CD4-positive, alpha-beta T cell treated with Interleukin-10 for 1 hour (primary cell): ENCODE results near the gene GAREM1.

Experiments
- DNase-seq: peaks from one replicate; pipeline ENCODE4 v3.0.0-alpha.2; 2020

GAREM1 gene

DNA sequence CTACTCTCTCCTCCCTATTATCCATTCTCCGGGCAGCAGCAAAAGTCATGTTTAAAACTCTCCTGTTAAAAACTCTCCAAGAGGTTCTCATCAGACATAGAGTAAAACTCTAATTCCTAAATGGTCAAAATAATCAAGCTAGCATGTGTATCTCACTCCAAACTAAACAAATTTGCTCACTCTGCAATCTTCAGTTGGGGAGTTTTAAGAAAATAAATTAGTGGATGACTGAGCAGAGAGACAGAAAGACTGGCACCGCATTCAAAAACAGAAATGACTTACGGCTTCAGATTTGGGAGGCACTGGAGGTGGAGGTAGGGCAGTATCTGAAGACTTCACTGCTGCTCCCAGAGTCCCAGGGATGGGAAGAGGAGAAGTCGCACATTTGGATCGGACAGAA lies 183.9 kb downstream of the GAREM1 start:
- no peak for DNase-seq

DNA sequence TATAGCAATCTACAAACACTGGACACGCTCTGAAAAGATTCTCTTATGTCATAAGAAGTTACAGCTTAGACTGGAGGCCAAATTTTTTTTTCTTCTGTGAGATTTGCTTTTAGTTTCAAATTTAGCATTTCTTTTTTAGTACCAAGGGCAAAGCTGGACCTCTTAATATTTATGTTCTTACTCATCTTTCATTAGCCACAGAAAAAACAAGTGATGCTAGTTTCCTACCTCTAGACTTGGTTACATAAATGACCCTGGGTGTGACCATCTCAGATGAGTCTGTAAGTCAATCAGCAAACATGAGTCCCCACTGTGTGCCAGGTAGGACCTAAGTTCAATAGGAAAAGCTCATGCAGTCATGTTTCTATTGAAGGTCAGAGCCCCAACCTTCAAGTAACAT lies 186.4 kb downstream of the GAREM1 start:
- DNase-seq: no peak

DNA sequence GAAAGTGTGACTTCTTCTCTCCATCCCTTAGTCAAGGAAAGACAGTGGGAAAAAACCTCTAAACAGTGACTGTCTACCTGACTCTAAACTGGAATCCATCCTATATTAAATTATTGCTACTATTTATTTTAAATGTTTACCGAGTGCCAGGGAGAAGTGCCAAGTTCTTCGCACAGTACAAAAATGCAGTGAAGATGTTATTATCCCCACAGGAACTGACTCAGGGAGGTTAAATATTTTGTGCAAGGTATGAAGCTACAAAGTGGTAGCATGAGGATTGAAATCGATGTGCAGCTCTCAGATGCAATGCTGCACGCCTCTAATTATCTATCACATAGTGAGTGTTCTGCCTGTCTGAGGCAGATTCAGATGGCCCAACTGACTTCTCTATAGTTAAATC lies 189.8 kb downstream of the GAREM1 start:
- no peak for DNase-seq

- DNase-seq: no peak
Measured at GRCh38 chr18:32280188-32280783, 190.4 kb downstream of the GAREM1 start.

- no peak for DNase-seq
Measured at GRCh38 chr18:32278177-32278799, 192.4 kb downstream of the GAREM1 start.

- DNase-seq: no peak
Measured at GRCh38 chr18:32277549-32277948, 193.1 kb downstream of the GAREM1 start.

DNA sequence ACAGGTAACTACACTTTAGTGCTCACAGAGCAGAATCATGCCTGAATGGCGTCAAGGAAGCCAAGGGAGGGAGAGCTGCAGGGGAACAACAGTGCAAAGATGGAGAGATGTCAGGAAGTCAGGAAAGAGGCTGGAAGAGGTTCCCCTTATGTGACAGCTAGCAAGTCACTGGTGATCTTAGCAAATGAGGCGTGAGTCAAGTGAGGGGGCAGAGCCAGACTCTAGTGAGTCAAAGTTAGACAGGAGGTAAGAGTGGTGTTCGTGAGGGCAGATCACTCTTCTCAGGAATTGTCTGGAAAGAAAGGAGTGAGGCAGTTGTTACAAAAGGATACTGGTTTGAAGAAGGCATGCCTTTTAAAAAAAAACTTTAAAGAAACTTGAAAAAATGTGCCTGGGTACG lies 193.8 kb downstream of the GAREM1 start:
- DNase-seq: no peak

DNA sequence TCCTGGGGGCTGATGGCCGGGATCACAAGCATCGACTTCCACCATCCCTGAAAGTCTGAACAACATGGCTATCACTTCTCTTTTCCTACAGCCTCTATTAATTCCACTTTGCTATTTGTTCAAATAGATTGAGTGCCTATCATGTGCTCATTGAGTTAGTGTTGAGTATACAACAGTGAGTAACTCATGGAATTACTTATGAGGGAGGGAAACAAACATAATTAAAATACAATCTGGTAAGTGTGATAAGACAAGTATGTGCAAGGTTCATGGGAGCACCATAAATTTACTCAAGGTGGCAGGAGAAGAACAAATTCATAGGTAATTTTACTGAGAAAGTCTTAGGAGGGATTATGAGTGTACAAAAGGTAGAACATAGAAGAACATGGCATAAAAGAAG lies 194.4 kb downstream of the GAREM1 start:
- DNase-seq: no peak

- no peak for DNase-seq
Measured at GRCh38 chr18:32275221-32275620, 195.5 kb downstream of the GAREM1 start.

- DNase-seq: no peak
Measured at GRCh38 chr18:32274307-32274706, 196.4 kb downstream of the GAREM1 start.

DNA sequence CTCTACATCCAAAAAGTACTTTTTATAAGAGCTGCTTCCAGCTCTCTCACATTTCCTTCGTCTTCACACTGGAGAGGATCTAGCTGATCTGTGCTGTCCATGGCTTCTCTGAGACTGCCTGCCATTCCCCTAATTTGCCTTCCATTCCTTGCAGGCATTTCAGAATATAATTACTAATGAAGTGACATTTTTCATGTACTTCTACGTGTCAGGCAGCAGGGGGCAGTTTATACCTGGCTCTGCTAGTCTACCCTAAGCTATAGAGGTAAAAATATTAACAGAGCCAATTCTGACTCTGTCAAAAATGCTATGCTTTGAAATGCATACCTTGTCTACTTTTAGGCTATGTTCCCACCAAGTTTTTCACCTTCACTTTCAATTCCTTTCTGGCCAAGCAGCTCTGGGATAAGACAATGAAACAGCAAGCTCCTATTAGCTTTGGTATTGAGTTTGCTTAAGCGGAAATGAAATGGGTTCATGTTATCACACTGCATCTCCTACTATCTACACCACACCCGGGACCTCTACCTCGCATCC lies 198.9 kb downstream of the GAREM1 start:
- peak; percentile 5 for DNase-seq

- DNase-seq: no peak
Measured at GRCh38 chr18:32270341-32270740, 200.3 kb downstream of the GAREM1 start.

- DNase-seq: no peak
Measured at GRCh38 chr18:32267463-32267862, 203.2 kb downstream of the GAREM1 start.

DNA sequence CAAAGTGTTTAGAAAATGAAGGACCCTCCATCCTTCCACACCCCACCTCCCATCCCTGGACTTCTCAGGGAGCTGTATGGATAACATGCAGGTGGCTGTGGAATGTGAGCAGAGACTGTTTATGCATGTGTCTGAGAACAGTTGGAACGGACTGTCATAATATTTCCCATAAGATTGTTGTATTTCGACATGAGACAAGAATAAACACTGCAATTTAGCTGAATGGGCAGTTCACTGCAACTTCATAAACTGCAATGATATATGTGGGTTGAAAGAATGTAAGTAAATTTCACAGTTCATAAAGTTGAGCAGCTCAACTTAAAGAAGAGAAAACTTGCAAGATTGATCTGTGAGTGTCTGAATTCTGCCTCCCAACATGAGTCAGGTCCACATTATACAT lies 206.3 kb downstream of the GAREM1 start:
- no peak for DNase-seq

DNA sequence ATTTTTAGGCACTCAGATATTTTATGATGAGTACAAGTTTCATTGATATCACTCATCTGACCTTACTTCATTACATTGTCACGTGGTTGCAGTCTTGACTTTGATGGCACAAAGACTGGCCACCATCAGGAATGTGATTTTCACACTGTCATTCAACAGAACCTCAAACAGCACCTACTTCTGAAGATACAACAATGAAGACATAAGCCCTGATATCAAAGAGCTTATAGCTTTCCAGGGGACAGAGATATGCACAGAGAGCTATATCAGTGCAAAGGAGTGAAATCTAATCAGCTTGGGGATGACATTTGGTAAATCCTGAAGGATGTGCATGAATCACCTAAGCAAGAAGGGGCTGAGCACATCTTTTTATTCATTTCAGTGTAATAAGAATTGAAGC lies 208.6 kb downstream of the GAREM1 start:
- DNase-seq: no peak

DNA sequence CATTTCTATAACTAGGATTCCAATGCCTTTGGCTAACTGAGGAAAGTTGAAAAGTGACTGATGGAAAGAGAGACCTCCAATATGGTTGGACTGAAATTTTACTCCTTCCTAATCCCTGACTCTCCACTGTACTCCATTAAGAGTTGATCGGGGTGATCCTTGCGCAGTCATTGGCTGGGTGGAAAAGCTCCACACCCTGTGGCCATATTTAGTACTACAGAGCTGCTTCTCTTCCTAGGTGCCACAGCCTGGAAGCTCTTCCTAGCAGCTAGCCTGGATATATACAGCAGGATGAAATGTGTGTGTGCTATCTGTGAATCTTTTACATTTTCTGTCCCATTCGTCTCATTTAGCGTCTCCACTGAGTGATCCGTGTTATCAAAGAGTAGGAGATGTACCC lies 209.7 kb downstream of the GAREM1 start:
- DNase-seq: no peak

- no peak for DNase-seq
Measured at GRCh38 chr18:32259553-32259952, 211.1 kb downstream of the GAREM1 start.

GRCh38 chr18:32258558-32259204 lies 212.0 kb downstream of the GAREM1 start:
- no peak for DNase-seq

- DNase-seq: no peak
Measured at GRCh38 chr18:32258148-32258547, 212.5 kb downstream of the GAREM1 start.

DNA sequence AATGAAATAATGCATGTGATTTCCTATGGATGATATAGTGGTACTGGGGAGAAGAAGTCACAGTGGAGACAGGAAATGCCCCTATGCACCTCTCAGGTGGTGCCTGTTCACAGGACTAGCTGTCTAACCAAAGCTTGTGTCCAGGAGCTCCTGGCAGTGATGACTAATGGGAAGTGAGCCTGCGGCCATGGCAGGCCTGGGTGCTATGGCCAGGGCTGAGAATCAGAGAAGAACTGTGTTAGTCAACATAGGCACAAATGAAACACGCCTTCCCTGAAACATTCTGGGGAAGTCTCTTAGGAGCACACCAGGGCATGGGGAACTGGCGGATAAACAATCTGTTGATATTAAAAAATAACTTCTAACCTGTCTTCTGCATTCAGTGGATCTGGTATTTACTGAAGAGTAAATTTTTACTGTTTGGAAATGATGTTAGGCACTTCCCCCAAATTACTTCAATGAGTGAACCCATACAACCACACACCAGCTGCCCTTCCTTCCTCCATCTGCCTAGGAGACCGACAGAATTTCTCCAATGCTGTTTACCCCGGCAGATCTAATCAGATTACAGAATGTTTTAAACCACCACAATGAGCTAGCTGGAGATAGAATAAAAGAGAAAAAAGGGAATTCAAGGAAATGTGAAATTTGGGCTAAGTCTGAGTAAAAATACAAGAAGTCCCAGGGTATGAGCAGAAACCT lies 213.4 kb downstream of the GAREM1 start:
- DNase-seq: no peak

GRCh38 chr18:32255570-32255969 lies 215.1 kb downstream of the GAREM1 start:
- no peak for DNase-seq

- DNase-seq: no peak
Measured at GRCh38 chr18:32252141-32252860, 218.4 kb downstream of the GAREM1 start.

DNA sequence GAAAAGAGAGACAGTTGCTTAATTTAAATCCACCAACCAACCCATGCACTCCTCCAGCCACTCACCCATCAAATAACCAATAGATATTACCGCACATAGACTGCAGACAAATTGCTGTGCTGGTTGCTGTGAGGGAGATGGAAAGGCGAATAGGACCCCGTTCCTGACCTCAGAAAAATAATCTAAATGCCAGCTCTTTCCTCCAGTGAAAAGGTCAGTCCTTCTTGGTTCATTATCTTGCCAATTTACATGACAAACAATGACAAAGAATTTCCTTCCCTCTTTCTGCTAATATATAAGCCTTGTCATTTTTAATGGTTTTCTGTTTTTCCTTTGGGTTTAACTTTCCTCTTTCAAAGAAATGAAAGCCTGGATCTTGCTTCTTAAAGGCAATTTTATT lies 219.2 kb downstream of the GAREM1 start:
- DNase-seq: no peak
